GM23248 (cell line): ENCODE measurements around the gene MTG2. TPM values are rescaled to one million over a fixed set of nuclear protein-coding genes. Genes with fewer than 3 reads are reported as not detected.

Experiments
- DNase-seq: peaks from one replicate; pipeline ENCODE4 v3.0.0-alpha.2; 2015
- H2AFZ ChIP-seq: fragments of 200-600 bp; sonication (generic); 2 replicates; pipeline ENCODE4 v1.6.1; 2016; ENCODE audit warnings: antibody characterized with exemption
- H3F3A ChIP-seq: fragments of 200-600 bp; sonication (generic); 2 replicates; pipeline ENCODE4 v1.6.1; 2016; ENCODE audit warnings: mild to moderate bottlenecking, antibody characterized with exemption, mixed run types; ENCODE audit not compliant: insufficient read depth
- H3K27ac ChIP-seq: fragments of 200-600 bp; sonication (generic); 2 replicates; pipeline ENCODE4 v1.5.1; 2016; ENCODE audit warnings: mild to moderate bottlenecking
- H3K27me3 ChIP-seq: fragments of 200-600 bp; sonication (generic); replicated peaks from 2 replicates; pipeline ENCODE4 v1.6.1; 2016; ENCODE audit warnings: mild to moderate bottlenecking; ENCODE audit not compliant: insufficient read depth
- H3K36me3 ChIP-seq: fragments of 200-600 bp; sonication (generic); 2 replicates; pipeline ENCODE4 v1.6.1; 2016; ENCODE audit warnings: low read depth, mild to moderate bottlenecking
- H3K4me1 ChIP-seq: fragments of 200-600 bp; sonication (generic); 2 replicates; pipeline ENCODE4 v1.6.1; 2016; ENCODE audit warnings: mild to moderate bottlenecking; ENCODE audit not compliant: insufficient read depth
- H3K4me2 ChIP-seq: fragments of 200-600 bp; sonication (generic); one replicate; pipeline ENCODE4 v1.6.1; 2016; ENCODE audit warnings: mild to moderate bottlenecking; ENCODE audit not compliant: unreplicated experiment
- H3K4me3 ChIP-seq: fragments of 200-600 bp; sonication (generic); 2 replicates; pipeline ENCODE4 v1.5.1; 2016; ENCODE audit warnings: mild to moderate bottlenecking
- H3K79me2 ChIP-seq: fragments of 200-600 bp; sonication (generic); 2 replicates; pipeline ENCODE4 v1.6.1; 2016; ENCODE audit warnings: mild to moderate bottlenecking; ENCODE audit not compliant: insufficient read depth
- H3K9ac ChIP-seq: fragments of 200-600 bp; sonication (generic); 2 replicates; pipeline ENCODE4 v1.6.1; 2016; ENCODE audit warnings: mild to moderate bottlenecking
- H3K9me2 ChIP-seq: fragments of 200-600 bp; sonication (generic); 2 replicates; pipeline ENCODE4 v1.6.1; 2016; ENCODE audit warnings: mixed run types, mild to moderate bottlenecking, moderate library complexity; ENCODE audit not compliant: insufficient read depth
- H3K9me3 ChIP-seq: fragments of 200-600 bp; sonication (generic); one replicate; pipeline ENCODE4 v1.6.1; 2017; ENCODE audit warnings: low read depth
- H4K20me1 ChIP-seq: fragments of 200-600 bp; sonication (generic); 2 replicates; pipeline ENCODE4 v1.6.0; 2016; ENCODE audit not compliant: insufficient read depth
- EZH2 ChIP-seq: fragments of 200-600 bp; sonication (generic); IDR thresholded peaks from 2 replicates; pipeline ENCODE4 v1.6.1; 2018; ENCODE audit warnings: antibody characterized with exemption, mild to moderate bottlenecking; ENCODE audit not compliant: insufficient read depth, poor library complexity, severe bottlenecking
- EZH2phosphoT487 ChIP-seq: fragments of 200-600 bp; sonication (generic); IDR thresholded peaks from 2 replicates; pipeline ENCODE4 v1.6.1; 2018; ENCODE audit warnings: antibody characterized with exemption, moderate library complexity, mild to moderate bottlenecking, low read depth; ENCODE audit not compliant: insufficient read depth
- WGBS, 2 experiments: methylation state at CpG; one replicate each; pipeline ENCODE4 v1.1.6; 2015 to 2017; ENCODE audit warnings: low lambda C conversion rate in 2 of 2, low coverage in 1 of 2; ENCODE audit errors: missing lambda C conversion rate in 2 of 2; 5-methylcytosine and 5-hydroxymethylcytosine counted together
- in situ Hi-C: fragments of 300-500 bp; cut with MboI; formaldehyde crosslinking; loops from 2 replicates; pipeline ENCODE4 v1.15.0; 2020
- polyA plus RNA-seq: library from polyadenylated mRNA; unstranded; fragments of >200 nt; fragmentation: Nextera tagmentation; extraction: Ambion mirVana; gene quantifications from 2 replicates; pipeline ENCODE4 v1.2.1, GENCODE V29; 2016
- total RNA-seq: library from RNA; depleted of rRNA; stranded (reverse); fragments of >200 nt; shearing (Covaris generic); gene quantifications from 2 replicates; pipeline ENCODE4 v1.2.3, GENCODE V29; 2014

Gene MTG2
- total and polyA plus RNA-seq, 2 experiments from 2014 or later = 17.3 to 20.2 TPM

DNA sequence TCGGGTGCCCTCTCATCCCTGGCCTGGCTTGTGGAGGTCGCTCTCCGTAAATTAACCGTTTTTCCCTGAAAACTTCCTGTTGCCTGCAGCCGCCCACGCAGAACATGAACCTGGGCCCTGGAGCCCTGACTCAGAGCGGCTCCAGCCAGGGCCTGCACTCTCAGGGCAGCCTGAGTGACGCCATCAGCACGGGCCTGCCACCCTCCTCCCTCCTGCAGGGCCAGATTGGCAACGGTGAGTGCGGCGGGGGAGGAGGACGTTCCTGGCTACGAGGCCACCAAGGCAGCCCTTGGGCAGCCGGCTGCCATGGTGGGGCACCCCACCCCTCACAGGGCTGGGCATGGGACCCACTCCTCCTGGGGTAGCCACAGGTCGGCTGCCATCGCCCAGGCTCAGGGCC, 21.5 kb upstream of the MTG2 start:
- no peaks in the 10 kb centered on the region; the same call in 1 of the 2 replicates for H3K36me3 ChIP-seq
- no peak overlapping the region for H3K27ac ChIP-seq
- no peak overlapping the region for H2AFZ ChIP-seq
- peaks cover 49% of the 10 kb centered on the region for H3K79me2 ChIP-seq
- no peaks in the 10 kb centered on the region for H3F3A ChIP-seq
- TF ChIP-seq EZH2 (no peak), EZH2phosphoT487 (no peak)
- no peaks in the 10 kb centered on the region for H3K27me3 ChIP-seq
- H3K9me2 ChIP-seq = no peaks in the 10 kb centered on the region
- peaks cover 15% of the 10 kb centered on the region for H3K4me1 ChIP-seq
- no peaks in the 10 kb centered on the region for H4K20me1 ChIP-seq
- DNase-seq = peak; percentile 74
- WGBS, 2 experiments = 79 to 85% methylated on average over 16 to 17 of the region's 17 CpGs
- no peak overlapping the region for H3K4me2 ChIP-seq
- no peak overlapping the region for H3K9ac ChIP-seq
- no peak overlapping the region for H3K4me3 ChIP-seq
- H3K9me3 ChIP-seq = no peaks in the 10 kb centered on the region
- in situ Hi-C loops = no loop called here

DNA sequence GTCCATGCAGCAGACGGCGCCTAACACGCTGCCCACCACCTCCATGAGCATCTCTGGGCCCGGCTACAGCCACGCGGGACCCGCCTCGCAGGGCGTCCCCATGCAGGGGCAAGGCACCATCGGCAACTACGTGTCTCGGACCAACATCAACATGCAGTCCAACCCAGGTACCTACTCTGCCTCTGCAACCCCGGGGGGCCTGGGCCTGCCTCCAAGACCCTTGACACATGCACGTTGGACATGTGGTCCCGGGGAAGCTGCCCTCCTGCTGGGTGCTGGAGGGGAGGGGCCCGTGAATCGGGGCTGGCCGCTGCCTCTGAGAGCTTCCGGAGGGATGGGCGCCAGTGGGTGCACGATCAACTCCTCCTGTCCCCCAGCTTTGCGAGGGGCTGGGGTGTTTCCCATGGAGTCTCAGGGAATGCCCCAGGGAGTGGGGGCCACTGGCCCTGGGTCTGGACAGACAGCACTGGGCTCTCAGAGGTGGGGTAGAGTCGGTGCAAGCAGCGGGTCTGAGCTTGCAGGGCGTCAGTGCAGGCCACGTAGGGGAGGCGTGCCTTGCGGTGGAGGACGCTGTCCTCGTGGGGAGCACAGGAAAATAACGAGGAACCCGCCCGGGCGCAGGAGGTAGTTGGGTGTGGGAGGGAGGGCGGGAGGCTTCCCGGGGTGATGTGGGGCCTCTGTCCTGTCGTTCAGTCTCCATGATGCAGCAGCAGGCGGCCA, 19.9 kb upstream of the MTG2 start:
- Histone ChIP-seq H3K4me3 (no peak overlapping the region), H3K9me2 (no peaks in the 10 kb centered on the region), H3K36me3 (no peaks in the 10 kb centered on the region; the same call in 1 of the 2 replicates), H2AFZ (no peak overlapping the region), H3K9ac (no peak overlapping the region), H3K4me1 (peaks cover 15% of the 10 kb centered on the region), H3K27ac (no peak overlapping the region), H3K9me3 (no peaks in the 10 kb centered on the region), H3K27me3 (no peaks in the 10 kb centered on the region), H3F3A (no peaks in the 10 kb centered on the region), H4K20me1 (no peaks in the 10 kb centered on the region), H3K4me2 (no peak overlapping the region), H3K79me2 (peaks cover 34% of the 10 kb centered on the region)
- TF ChIP-seq EZH2phosphoT487 (no peak), EZH2 (no peak)
- DNase-seq = no peak
- WGBS, 2 experiments = 93% methylated on average over 31 to 38 of the region's 38 CpGs
- in situ Hi-C loops = no loop called here

DNA sequence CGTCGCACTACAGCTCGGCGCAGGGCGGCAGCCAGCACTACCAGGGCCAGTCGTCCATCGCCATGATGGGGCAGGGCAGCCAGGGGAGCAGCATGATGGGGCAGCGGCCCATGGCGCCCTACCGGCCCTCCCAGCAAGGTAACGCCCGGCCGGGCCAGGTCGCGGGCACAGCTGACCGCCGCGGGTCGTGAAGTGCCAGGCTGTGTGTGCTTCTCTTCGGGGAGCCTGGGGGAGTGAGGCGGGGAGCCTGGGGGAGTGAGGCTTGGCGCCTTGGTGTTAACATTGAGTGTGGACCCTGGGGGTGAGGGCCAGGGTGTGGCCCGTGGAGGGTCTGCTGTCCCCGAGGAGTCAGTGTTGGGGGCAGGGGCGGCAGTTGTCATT, 19.4 kb upstream of the MTG2 start:
- H3K9me3 ChIP-seq = no peaks in the 10 kb centered on the region
- H3K9ac ChIP-seq = no peak overlapping the region
- H3K9me2 ChIP-seq = no peaks in the 10 kb centered on the region
- no peak for TF ChIP-seq EZH2phosphoT487
- no peak for TF ChIP-seq EZH2
- H2AFZ ChIP-seq = no peak overlapping the region
- H3K4me3 ChIP-seq = no peak overlapping the region
- in situ Hi-C loops = no loop called here
- H3K79me2 ChIP-seq = peaks cover 28% of the 10 kb centered on the region
- no peaks in the 10 kb centered on the region for H4K20me1 ChIP-seq
- H3K27ac ChIP-seq = no peak overlapping the region
- peaks cover 15% of the 10 kb centered on the region for H3K4me1 ChIP-seq
- no peaks in the 10 kb centered on the region; the same call in 1 of the 2 replicates for H3K36me3 ChIP-seq
- H3K27me3 ChIP-seq = no peaks in the 10 kb centered on the region
- 96% methylated on average over 22 to 25 of the region's 25 CpGs for WGBS, 2 experiments
- no peak for DNase-seq
- H3F3A ChIP-seq = no peaks in the 10 kb centered on the region
- H3K4me2 ChIP-seq = no peak overlapping the region

DNA sequence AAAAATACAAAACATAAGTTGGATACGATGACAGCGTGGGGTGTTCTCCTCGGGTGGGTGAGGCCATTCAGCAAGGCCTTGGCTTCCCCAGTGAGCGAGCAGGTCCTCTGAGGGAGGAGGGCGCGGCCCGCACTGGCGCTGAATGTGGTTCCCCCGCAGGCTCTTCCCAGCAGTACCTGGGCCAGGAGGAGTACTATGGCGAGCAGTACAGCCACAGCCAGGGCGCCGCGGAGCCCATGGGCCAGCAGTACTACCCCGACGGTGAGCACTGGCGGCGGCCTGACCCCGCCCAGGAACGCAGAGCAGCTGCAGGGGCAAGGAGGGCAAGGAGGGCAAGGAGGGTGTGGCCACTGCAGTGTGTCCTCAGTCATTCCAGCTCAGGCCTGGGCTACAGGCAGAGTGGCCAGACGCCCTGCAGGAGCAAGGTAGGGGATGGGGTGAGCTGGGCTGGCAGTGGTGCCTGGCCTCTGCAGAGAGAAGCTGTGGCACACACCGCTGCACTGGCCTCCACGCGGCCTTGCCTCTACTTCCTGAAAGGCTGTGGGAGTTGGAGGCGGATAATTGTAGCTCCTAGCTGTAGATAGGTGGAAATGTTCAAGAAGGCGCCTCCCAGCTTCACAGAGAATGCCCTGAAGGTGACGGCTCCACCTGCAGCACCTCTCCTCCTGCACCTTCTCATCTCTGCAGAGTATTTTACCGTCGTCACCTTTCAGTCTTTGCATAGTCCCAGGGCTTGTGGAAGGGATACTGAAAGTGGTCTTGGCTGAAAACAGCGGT, 18.7 kb upstream of the MTG2 start:
- no peaks in the 10 kb centered on the region; the same call in 1 of the 2 replicates for H3K36me3 ChIP-seq
- 95 to 97% methylated on average over 29 of the region's 29 CpGs for WGBS, 2 experiments

More for the DNA sequence above, 18.7 kb upstream of the MTG2 start:
- no peak overlapping the region for H3K27ac ChIP-seq
- no peak overlapping the region for H3K4me2 ChIP-seq
- no peaks in the 10 kb centered on the region for H3F3A ChIP-seq
- H3K9me3 ChIP-seq = no peaks in the 10 kb centered on the region
- peaks cover 15% of the 10 kb centered on the region for H3K4me1 ChIP-seq
- no peaks in the 10 kb centered on the region for H4K20me1 ChIP-seq
- TF ChIP-seq EZH2phosphoT487 (no peak), EZH2 (no peak)
- DNase-seq = no peak
- H3K9me2 ChIP-seq = no peaks in the 10 kb centered on the region
- in situ Hi-C loops = no loop called here
- no peaks in the 10 kb centered on the region for H3K27me3 ChIP-seq
- no peak overlapping the region for H3K9ac ChIP-seq
- H3K79me2 ChIP-seq = peaks cover 21% of the 10 kb centered on the region
- no peak overlapping the region for H2AFZ ChIP-seq
- H3K4me3 ChIP-seq = no peak overlapping the region
